DND-41 (cell line): ENCODE data around the gene PAGE4.

Experiments used
- ATAC-seq: fragments of 200-7000 bp; cut with Tn5 transposase; 3 replicates; pipeline ENCODE4 v1.9.1; 2021; ENCODE audit warnings: low read depth; ENCODE audit not compliant: insufficient read depth
- DNase-seq: peaks from one replicate; pipeline ENCODE4 v3.0.0-alpha.2; 2020
- H2AFZ ChIP-seq: 2 replicates; pipeline ENCODE4 v1.6.0; 2012; ENCODE audit warnings: low read depth, low read length
- H3K27ac ChIP-seq: 2 replicates; pipeline ENCODE4 v1.5.1; 2012; ENCODE audit warnings: low read length, inconsistent platforms
- H3K27me3 ChIP-seq: fragments of 200-600 bp; sonication (generic); 2 replicates; pipeline ENCODE4 v1.6.0; 2012; ENCODE audit warnings: low read length, mild to moderate bottlenecking, inconsistent platforms; ENCODE audit not compliant: insufficient read depth, poor library complexity
- H3K36me3 ChIP-seq: 2 replicates; pipeline ENCODE4 v1.5.1; 2012; ENCODE audit warnings: low read length, inconsistent platforms; ENCODE audit not compliant: insufficient read depth
- H3K4me1 ChIP-seq: 2 replicates; pipeline ENCODE4 v1.5.1; 2012; ENCODE audit warnings: mild to moderate bottlenecking, low read length; ENCODE audit not compliant: insufficient read depth
- H3K4me2 ChIP-seq: 2 replicates; pipeline ENCODE4 v1.6.0; 2012; ENCODE audit warnings: mild to moderate bottlenecking, moderate library complexity, low read length, inconsistent platforms; ENCODE audit not compliant: insufficient read depth
- H3K4me3 ChIP-seq, 2 experiments: fragments of 200-600 bp in 1 of 2; shearing (Covaris generic) in 1 of 2; 2 replicates each; pipeline ENCODE4 v1.5.1; 2012 to 2016; ENCODE audit warnings: inconsistent platforms in 2 of 2, low read length in 2 of 2, mild to moderate bottlenecking in 2 of 2, low read depth in 1 of 2, moderate library complexity in 1 of 2
- H3K79me2 ChIP-seq: 2 replicates; pipeline ENCODE4 v1.6.0; 2012; ENCODE audit warnings: low read length, inconsistent platforms; ENCODE audit not compliant: insufficient read depth
- H3K9ac ChIP-seq: 2 replicates; pipeline ENCODE4 v1.6.0; 2012; ENCODE audit warnings: low read depth, mild to moderate bottlenecking, inconsistent platforms, low read length, moderate library complexity
- H3K9me3 ChIP-seq: 2 replicates; pipeline ENCODE4 v1.5.1; 2012; ENCODE audit warnings: low read length, moderate library complexity, mild to moderate bottlenecking, inconsistent platforms; ENCODE audit not compliant: insufficient read depth, severe bottlenecking
- H4K20me1 ChIP-seq: 2 replicates; pipeline ENCODE4 v1.6.0; 2012; ENCODE audit warnings: low read length; ENCODE audit not compliant: insufficient read depth
- EZH2 ChIP-seq: IDR thresholded peaks from 3 replicates; pipeline ENCODE4 v1.6.1; 2012; ENCODE audit warnings: borderline replicate concordance, low read depth, mild to moderate bottlenecking, moderate library complexity, low read length, inconsistent platforms; ENCODE audit not compliant: severe bottlenecking
- TF ChIP-seq, protein P1 (sequence below): IDR thresholded peaks from 2 replicates; pipeline ENCODE4 v1.5.1; 2012; ENCODE audit warnings: borderline replicate concordance, low read length, moderate library complexity, mild to moderate bottlenecking; ENCODE audit not compliant: poor library complexity, severe bottlenecking; ENCODE audit errors: extremely low read depth

The PAGE4 gene

DNA sequence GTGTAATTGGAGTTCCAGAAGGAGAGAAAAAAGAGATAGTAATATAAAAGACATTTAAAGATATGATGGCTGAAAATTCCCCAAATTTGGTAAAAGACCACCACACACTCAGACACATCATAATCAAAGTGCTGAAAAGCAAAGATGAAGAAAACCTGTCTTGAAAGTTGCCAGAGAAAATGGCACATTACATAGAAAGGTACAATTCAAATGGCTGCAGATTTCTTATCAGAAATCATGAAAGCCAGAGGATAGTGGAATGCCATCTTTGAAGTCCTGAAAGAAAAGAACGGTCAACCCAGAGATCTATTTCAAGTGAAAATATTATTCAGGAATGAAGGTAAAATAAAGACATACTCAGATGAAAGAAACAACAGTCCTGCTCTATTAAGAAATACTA is 29.3 kb upstream of the PAGE4 start:
- Histone ChIP-seq H3K4me2 (no peak overlapping the region), H4K20me1 (no peaks in the 10 kb centered on the region), H3K27ac (no peak overlapping the region), H3K9me3 (no peaks in the 10 kb centered on the region), H3K79me2 (no peaks in the 10 kb centered on the region), H3K4me3 (no peak overlapping the region), H3K9ac (no peak overlapping the region), H3K27me3 (no peaks in the 10 kb centered on the region), H3K4me1 (no peaks in the 10 kb centered on the region), H3K36me3 (no peaks in the 10 kb centered on the region), H2AFZ (no peak overlapping the region)
- DNase-seq (no peak), ATAC-seq (no peak)
- TF ChIP-seq, protein P1, sequence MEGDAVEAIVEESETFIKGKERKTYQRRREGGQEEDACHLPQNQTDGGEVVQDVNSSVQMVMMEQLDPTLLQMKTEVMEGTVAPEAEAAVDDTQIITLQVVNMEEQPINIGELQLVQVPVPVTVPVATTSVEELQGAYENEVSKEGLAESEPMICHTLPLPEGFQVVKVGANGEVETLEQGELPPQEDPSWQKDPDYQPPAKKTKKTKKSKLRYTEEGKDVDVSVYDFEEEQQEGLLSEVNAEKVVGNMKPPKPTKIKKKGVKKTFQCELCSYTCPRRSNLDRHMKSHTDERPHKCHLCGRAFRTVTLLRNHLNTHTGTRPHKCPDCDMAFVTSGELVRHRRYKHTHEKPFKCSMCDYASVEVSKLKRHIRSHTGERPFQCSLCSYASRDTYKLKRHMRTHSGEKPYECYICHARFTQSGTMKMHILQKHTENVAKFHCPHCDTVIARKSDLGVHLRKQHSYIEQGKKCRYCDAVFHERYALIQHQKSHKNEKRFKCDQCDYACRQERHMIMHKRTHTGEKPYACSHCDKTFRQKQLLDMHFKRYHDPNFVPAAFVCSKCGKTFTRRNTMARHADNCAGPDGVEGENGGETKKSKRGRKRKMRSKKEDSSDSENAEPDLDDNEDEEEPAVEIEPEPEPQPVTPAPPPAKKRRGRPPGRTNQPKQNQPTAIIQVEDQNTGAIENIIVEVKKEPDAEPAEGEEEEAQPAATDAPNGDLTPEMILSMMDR = no peak
- no peak for TF ChIP-seq EZH2

DNA sequence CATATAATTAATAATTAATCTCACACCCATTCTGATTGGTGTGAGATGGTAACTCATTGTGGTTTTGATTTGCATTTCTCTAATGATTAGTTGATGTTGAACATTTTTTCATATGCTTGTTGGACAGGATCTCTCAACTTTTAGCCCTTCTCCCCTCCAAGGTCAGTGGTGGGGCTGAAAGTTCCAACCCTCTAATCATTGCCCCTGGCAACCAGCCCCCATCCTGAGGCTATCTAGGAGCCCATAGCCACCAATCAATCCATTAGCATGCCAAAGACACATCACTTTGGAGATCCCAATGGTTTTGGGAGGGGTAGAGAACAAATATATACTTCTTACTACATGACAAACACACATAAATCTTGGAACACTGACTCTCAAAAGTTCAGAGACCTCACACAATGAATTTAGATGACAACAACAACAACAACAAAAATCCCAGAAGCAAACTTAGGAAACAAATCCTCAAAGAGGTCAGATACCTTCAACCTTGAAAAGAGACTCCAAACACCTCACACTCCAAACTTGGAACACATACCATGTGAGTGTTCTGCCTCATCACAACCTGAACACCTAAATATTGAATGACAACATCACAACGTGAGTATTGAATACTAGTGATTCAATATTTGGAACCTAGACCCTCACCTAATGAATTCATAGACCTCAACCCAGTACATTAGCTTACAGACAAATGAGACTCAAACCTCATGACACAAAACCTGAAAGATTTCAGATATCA is 19.0 kb upstream of the PAGE4 start:
- H3K4me1 ChIP-seq = no peaks in the 10 kb centered on the region
- no peak overlapping the region for H2AFZ ChIP-seq
- no peaks in the 10 kb centered on the region for H4K20me1 ChIP-seq
- H3K27me3 ChIP-seq = no peaks in the 10 kb centered on the region
- H3K9me3 ChIP-seq = no peaks in the 10 kb centered on the region
- no peaks in the 10 kb centered on the region for H3K79me2 ChIP-seq
- H3K4me2 ChIP-seq = no peak overlapping the region
- no peaks in the 10 kb centered on the region for H3K36me3 ChIP-seq
- DNase-seq (no peak), ATAC-seq (no peak)
- H3K27ac ChIP-seq = no peak overlapping the region
- TF ChIP-seq, protein P1 = no peak
- no peak overlapping the region for H3K9ac ChIP-seq
- H3K4me3 ChIP-seq = no peak overlapping the region

DNA sequence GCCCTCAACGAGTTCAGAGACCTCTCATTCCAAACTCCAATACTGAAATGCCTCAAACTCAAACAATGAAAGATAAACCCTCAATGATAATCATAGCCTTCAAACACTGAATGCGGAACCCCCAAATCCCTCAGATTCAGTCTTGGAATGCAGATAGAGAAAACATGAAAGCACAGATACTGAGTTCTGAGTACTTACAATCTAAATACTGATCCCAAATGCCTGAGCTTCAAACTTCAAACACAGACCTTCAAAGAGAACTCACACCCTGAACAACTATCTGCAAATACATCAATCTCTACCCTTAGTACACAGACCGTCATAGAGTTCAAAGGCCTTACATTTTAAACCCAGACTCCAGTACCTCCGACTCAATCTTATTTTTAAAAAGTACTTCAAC is 16.9 kb upstream of the PAGE4 start:
- Histone ChIP-seq H3K9me3 (no peaks in the 10 kb centered on the region), H2AFZ (no peak overlapping the region), H3K4me1 (no peaks in the 10 kb centered on the region), H3K36me3 (no peaks in the 10 kb centered on the region), H3K79me2 (no peaks in the 10 kb centered on the region), H3K27me3 (no peaks in the 10 kb centered on the region), H4K20me1 (no peaks in the 10 kb centered on the region), H3K4me2 (no peak overlapping the region), H3K4me3 (no peak overlapping the region), H3K27ac (no peak overlapping the region), H3K9ac (no peak overlapping the region)
- DNase-seq (no peak), ATAC-seq (no peak)
- TF ChIP-seq EZH2 = no peak
- TF ChIP-seq, protein P1 = no peak
